ENCODE measurements around the gene ERAL1. TPM values are rescaled to one million over a fixed set of nuclear protein-coding genes. Genes with fewer than 3 reads are reported as not detected.
"Not testable (repeated sequence)": the region's sequence is repeated elsewhere in the genome, so short reads cannot be mapped to it uniquely, and the experiment has no call there.

Gene ERAL1
- total RNA-seq, 1 donor, result 39.3 TPM

- peak; percentile 84 for DNase-seq (ENCODE audit: low read depth)
- no peak for TF ChIP-seq CTCF (IDR thresholded peaks at IDR 0.05; ENCODE audit: insufficient read depth, low read depth, low read length)
- H3K4me3 ChIP-seq (ENCODE audit: low read depth, low read length), result no peak overlapping the region
Observed at GRCh38 chr17:28839221-28839620, 15.6 kb upstream of the ERAL1 start.

- DNase-seq (ENCODE audit: low read depth), result no peak
- peak overlapping the region; percentile 91 for H3K4me3 ChIP-seq (ENCODE audit: low read depth, low read length)
- TF ChIP-seq CTCF (IDR thresholded peaks at IDR 0.05; ENCODE audit: insufficient read depth, low read depth, low read length), result no peak
Observed at GRCh38 chr17:28841901-28842281, 12.9 kb upstream of the ERAL1 start.

- peak; percentile 8 for TF ChIP-seq CTCF (IDR thresholded peaks at IDR 0.05; ENCODE audit: insufficient read depth, low read depth, low read length)
- peak; percentile 81 for DNase-seq (ENCODE audit: low read depth)
- H3K4me3 ChIP-seq (ENCODE audit: low read depth, low read length), result peak within 1 kb of the TSS; percentile 91
Observed at GRCh38 chr17:28842282-28843012, 12.4 kb upstream of the ERAL1 start, which contains the start of gene FAM222B. FAM222B (minus strand) TSS chr17:28842790; CDS start chr17:28766667, 76,123 bp downstream.

- no peak for TF ChIP-seq CTCF (IDR thresholded peaks at IDR 0.05; ENCODE audit: insufficient read depth, low read depth, low read length)
- H3K4me3 ChIP-seq (ENCODE audit: low read depth, low read length), result no peak overlapping the region
- DNase-seq (ENCODE audit: low read depth), result no peak
Observed at GRCh38 chr17:28843816-28844148, 11.0 kb upstream of the ERAL1 start.

- no peak overlapping the region for H3K4me3 ChIP-seq (ENCODE audit: low read depth, low read length)
- no peak for TF ChIP-seq CTCF (IDR thresholded peaks at IDR 0.05; ENCODE audit: insufficient read depth, low read depth, low read length)
- DNase-seq (ENCODE audit: low read depth), result no peak
Observed at GRCh38 chr17:28846231-28846630, 8.6 kb upstream of the ERAL1 start.

- DNase-seq (ENCODE audit: low read depth); H3K4me3 ChIP-seq (ENCODE audit: low read depth, low read length): not testable (repeated sequence)
Observed at GRCh38 chr17:28846699-28847098, 8.1 kb upstream of the ERAL1 start.

- TF ChIP-seq CTCF (IDR thresholded peaks at IDR 0.05; ENCODE audit: insufficient read depth, low read depth, low read length), result peak; percentile 37
- not testable (repeated sequence) for DNase-seq (ENCODE audit: low read depth); H3K4me3 ChIP-seq (ENCODE audit: low read depth, low read length)
Observed at GRCh38 chr17:28848667-28849066, 6.1 kb upstream of the ERAL1 start.

Measured in fibroblast of villous mesenchyme (primary cell).